Panc1 (cell line): ENCODE results near the gene POLD2.

Source experiments
- POLR2AphosphoS5 ChIP-seq: IDR thresholded peaks from 2 replicates; pipeline ENCODE4 v1.6.1; 2012; ENCODE audit warnings: mild to moderate bottlenecking, low read depth, low read length, moderate library complexity
- TCF7L2 ChIP-seq: IDR thresholded peaks from 2 replicates; pipeline ENCODE4 v1.6.1; 2011; ENCODE audit warnings: mild to moderate bottlenecking, low read depth, low read length, inconsistent platforms
- TF ChIP-seq, protein P1 (sequence below): fragments of 450-650 bp; IDR thresholded peaks from 2 replicates; pipeline ENCODE4 v1.5.1; 2017; ENCODE audit warnings: mild to moderate bottlenecking

DNA sequence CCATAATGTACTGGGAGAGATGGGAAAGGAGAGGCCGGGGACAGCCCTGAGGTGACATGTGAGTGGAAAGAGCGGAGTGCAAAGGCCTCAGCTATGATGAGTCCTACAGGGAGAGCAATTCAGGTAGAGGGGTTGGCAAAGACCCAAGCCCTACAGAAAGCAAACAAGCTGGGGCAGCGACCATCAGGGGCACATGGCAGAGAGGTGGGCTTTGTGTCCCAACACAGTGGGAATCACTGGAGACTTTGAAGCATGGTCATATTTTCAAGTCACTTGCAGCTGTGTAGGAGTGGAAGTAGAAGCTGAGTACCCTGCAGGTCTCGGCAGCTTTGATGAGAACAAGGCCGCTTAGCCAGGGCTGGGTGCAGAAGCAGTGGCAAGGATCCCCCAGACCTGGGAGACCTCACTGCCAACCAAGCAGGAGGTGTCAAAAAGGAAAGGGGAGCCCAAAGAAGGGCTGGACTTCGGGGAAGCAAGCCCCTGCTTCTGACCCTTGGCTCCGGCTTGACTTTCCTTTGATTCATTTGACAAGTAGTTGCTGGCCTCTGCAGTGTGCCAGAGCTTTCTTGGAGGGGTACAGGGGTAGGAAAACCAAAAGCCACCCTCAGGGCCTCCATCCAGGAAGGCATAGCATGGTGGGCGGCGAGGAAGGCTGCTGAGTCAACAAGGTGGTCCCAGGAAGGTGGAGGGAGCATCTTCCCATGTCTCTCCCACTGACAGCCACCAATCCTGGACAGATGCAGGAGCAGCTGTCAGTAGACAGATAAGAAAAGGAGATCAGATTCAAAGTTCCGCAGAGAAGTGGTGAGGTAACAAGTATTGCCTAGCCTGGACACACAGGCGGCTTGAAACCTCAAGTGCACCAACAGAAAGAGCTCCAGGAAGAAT is 56.0 kb downstream of the POLD2 start:
- TF ChIP-seq TCF7L2, result no peak
- TF ChIP-seq, protein P1, sequence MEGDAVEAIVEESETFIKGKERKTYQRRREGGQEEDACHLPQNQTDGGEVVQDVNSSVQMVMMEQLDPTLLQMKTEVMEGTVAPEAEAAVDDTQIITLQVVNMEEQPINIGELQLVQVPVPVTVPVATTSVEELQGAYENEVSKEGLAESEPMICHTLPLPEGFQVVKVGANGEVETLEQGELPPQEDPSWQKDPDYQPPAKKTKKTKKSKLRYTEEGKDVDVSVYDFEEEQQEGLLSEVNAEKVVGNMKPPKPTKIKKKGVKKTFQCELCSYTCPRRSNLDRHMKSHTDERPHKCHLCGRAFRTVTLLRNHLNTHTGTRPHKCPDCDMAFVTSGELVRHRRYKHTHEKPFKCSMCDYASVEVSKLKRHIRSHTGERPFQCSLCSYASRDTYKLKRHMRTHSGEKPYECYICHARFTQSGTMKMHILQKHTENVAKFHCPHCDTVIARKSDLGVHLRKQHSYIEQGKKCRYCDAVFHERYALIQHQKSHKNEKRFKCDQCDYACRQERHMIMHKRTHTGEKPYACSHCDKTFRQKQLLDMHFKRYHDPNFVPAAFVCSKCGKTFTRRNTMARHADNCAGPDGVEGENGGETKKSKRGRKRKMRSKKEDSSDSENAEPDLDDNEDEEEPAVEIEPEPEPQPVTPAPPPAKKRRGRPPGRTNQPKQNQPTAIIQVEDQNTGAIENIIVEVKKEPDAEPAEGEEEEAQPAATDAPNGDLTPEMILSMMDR, result no peak
- peak; percentile 10 for TF ChIP-seq POLR2AphosphoS5
